HG03354 (cell line): ENCODE measurements around the gene TCF4.

Experiments used
- ATAC-seq: cut with Tn5 transposase; IDR thresholded peaks from one replicate; pipeline ENCODE4 v1.9.1; 2021; ENCODE audit warnings: mild to moderate bottlenecking; ENCODE audit not compliant: unreplicated experiment, poor library complexity, severe bottlenecking

The TCF4 gene

GRCh38 chr18:55452123-55452611, 135.8 kb downstream of the TCF4 start:
- ATAC-seq, result no peak

- no peak for ATAC-seq
Measured at GRCh38 chr18:55449412-55450140, 138.4 kb downstream of the TCF4 start.

- ATAC-seq, result no peak
Measured at GRCh38 chr18:55448420-55448819, 139.6 kb downstream of the TCF4 start.

DNA sequence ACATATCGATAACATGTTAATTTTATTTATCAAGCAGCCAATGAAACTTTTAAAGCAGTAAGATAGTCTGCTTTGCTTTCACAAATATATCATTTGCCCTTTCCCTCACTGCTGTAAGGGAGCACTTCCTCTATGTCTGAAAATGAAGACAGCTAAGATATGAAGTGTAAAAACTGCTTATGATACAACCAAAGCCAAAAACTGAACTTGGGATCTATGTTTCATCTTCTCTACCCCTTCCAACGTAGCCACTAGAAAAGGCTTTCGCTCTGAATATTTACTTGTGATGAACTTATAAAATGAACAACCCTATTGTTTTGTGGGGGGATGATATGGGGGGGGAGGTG, 140.3 kb downstream of the TCF4 start:
- no peak for ATAC-seq

DNA sequence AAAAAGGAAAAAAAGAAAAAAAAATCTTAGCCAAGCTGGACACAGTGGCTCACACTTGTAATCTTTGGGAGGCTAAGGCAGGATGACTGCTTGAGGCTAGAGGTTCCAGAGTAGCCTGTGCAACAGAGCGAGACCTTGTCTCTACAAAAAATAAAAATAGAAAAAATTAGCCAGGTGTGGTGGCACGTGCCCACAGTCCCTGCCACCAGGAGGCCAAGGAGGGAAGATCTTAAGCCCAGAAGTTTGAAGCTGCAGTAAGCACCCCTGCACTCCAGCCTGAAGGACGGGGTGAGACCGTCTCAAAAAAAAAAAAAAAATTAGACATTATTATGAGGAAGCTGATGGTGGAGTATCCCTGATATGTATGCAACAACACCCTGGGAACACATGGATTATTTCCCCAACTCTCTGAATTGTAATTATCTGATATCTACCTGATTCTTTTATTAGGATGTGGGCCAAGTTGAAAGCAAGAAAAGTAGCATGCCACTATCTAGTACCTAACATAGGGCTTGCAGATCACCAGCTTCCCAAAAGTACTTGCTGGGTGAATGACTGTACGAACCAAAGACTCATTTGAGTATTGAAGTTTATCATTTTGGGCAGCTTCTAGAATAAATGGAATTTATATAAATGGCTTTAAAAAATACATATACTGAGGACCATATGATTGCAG, 140.9 kb downstream of the TCF4 start:
- ATAC-seq, result no peak

DNA sequence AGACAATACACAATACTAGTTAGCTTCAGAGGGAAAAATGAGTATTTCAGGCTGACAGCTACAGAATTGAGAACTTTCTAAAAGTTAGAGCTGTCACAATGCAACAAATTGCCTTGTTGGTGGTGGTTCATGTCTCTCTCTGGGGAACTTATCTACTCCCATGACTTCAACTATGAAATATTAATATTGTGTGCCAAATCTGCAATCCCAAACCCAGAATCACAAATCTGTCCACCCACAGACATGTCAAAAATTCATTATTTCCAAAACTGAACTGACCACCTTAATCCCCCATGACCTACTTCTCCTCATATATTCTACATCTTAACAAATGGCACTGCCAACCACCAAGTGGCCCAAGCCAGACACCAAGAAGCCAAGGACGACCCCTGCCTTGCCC, 143.5 kb downstream of the TCF4 start:
- no peak for ATAC-seq

DNA sequence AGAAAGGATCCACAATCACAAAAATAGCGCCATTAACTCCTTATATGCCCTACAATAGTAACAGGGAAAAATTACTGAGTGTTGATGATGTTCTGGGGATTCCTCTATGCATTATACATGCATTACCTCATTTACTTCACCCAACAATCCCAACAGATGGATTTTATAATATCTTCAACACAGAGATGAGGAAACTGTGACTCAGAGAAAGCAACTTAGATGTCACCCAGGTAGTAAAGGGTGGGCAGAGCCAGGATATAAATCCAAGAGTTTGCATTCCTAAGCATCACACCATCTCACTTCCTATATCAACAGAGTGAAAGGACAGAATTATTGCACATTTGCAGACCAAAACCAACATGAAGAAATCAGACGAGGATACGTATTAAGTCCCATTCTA, 144.2 kb downstream of the TCF4 start:
- ATAC-seq, result no peak

DNA sequence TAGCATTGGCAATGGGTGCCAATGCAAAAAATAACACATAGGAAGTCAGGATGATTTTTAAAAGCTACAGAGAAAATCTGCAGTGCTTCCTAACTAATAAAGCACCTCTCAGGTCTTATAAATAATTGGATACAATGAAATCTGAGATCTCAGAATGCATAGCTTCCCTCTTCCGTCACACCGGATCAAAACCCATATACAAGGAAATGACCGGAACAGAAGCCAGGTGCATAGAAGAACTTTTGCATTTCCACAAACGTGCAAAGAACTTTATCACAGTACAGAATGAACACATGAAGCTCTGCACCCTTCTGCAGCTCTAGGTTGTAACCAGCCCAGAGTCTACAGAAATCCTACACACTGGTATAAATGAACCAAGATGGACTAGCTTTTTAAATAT, 145.4 kb downstream of the TCF4 start:
- no peak for ATAC-seq

- ATAC-seq, result no peak
Measured at GRCh38 chr18:55440988-55441387, 147.0 kb downstream of the TCF4 start.

- ATAC-seq, result no peak
Measured at GRCh38 chr18:55439056-55439455, 148.9 kb downstream of the TCF4 start.

DNA sequence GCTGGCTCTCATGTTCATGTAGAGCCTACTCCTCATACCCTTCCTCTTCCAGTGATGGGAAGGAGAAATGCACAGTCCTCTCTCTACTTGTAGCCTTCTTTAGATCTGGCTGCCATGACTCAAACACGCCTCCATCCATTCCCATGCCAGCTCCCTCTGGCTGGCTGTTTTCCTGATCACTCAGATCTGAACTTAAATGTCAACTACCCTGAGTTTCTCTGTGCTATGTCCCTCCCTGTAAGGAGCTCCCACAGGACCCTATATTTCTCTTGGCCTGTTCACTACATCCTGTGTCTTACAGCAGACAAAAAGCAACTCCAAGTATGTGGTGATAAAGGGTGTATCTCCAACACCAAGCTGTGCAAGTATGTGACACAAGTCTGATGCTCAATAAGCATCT, 152.4 kb downstream of the TCF4 start:
- no peak for ATAC-seq

- ATAC-seq, result no peak
Measured at GRCh38 chr18:55433648-55434047, 154.3 kb downstream of the TCF4 start.

DNA sequence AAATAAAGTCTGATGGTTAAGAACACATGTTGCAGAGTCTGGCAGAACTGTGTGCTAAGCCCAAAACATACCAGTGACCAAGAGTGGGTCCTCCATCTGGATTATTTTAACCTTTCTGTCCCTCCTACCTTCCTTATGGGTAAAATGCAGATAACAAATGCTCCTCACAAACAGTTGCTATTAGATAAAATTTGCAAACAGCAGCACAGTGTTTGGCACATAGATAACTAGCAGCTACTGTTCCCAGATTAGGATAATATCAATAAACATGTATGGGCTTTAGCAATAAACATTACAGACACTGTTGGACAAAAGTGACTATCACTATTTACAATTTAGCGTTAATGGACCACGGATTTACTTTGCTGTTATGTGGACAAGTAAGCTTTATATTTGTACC, 154.9 kb downstream of the TCF4 start:
- ATAC-seq, result no peak

DNA sequence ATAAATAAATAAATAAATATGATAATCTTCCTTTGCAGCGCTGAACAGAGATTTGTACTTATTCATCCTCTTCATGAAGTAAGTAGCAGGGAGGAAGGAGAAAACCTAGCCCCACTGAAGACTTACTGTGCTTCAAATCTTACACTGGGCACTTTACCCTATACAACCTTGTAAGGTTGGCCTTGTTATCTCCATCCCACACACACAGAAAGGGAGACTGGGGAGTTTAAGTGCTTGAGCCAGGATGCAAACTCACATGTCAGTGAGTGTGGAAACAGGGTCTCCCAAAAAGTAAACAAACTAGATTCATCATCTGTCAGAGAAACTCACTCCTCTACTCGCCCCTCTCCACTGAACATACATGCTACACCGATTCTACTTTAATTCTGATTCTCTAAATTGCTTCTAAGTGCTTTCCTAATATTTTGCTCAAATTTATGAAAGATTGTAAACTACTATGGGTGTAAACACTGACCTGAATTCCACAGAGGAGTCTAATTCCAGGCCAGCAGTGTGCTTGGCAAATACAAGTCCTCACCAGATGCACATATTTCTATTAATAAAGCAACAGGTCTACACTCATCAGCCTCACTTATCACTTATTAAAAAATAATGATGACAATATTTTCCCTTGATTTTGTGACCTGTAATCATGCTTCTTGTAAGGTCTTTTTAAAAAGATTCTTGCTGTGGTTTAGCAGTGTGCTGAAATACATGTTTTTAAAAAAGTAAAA, 155.5 kb downstream of the TCF4 start:
- no peak for ATAC-seq

GRCh38 chr18:55430026-55430425, 158.0 kb downstream of the TCF4 start:
- no peak for ATAC-seq

GRCh38 chr18:55427951-55428350, 160.0 kb downstream of the TCF4 start:
- ATAC-seq, result no peak

- no peak for ATAC-seq
Measured at GRCh38 chr18:55425698-55426097, 162.3 kb downstream of the TCF4 start.

GRCh38 chr18:55422456-55423180, 165.4 kb downstream of the TCF4 start:
- ATAC-seq, result no peak

- no peak for ATAC-seq
Measured at GRCh38 chr18:55421615-55422419, 166.2 kb downstream of the TCF4 start.

DNA sequence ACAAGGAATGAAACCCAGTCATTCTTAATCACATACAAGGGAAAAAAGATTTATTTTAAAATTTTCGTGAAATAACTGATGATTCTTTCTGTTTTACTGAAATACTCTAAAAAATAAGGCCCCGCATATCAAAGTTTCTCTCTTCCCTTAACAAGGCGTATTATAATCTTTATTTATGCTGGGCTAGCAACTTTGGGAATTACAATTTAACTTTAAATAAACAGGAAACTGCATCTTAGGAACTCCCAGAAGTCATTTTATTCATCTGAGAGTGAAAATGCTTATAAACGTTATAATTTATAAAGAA, 166.7 kb downstream of the TCF4 start:
- no peak for ATAC-seq
